Ramos (cell line): ENCODE results near the gene IP6K3.

Experiments used
- in situ Hi-C: fragments of 300-500 bp; cut with MboI; formaldehyde crosslinking; loops from one replicate; pipeline ENCODE4 v1.14.3; 2022; ENCODE audit warnings: low sequenced_read_pairs; ENCODE audit not compliant: unreplicated experiment

Gene IP6K3

DNA sequence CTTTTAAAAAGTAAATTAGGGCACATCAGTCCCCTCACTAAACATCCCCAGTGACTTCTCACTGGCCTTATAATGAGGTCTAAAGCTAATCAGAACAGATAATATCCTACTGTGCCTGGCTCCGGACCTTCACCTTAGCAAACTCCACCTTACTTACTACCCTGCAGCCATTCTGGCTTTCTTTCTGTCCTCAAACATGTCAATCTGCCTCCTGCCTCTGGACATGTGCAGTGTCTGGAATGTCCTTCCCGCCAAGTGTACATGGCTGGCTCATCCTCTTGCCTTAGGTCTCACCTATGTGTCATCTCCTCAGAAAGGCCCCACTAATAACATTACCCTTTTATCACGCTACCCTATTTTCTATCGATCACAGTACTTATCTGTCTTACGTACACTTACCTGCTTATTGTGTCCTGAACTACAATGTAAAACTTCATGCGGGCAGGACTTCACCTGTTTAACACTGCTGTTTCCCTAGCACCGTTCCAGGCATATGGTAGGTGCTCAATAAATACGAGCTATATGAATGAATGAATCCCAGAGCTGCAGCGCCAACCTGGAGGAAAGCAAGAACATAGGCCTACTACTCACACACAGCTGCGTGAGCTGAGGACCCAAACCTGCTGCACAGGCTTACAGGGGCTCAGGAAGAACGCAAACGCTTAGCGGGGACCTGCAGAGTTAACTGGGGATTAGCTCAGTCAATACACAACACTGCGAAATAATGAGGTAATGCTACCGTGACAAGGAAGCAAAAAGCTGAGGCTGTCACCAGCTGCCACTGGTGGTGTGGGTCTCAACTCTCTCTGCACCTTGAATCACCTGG, 36.2 kb downstream of the IP6K3 start:
- in situ Hi-C loops: no loop called here

DNA sequence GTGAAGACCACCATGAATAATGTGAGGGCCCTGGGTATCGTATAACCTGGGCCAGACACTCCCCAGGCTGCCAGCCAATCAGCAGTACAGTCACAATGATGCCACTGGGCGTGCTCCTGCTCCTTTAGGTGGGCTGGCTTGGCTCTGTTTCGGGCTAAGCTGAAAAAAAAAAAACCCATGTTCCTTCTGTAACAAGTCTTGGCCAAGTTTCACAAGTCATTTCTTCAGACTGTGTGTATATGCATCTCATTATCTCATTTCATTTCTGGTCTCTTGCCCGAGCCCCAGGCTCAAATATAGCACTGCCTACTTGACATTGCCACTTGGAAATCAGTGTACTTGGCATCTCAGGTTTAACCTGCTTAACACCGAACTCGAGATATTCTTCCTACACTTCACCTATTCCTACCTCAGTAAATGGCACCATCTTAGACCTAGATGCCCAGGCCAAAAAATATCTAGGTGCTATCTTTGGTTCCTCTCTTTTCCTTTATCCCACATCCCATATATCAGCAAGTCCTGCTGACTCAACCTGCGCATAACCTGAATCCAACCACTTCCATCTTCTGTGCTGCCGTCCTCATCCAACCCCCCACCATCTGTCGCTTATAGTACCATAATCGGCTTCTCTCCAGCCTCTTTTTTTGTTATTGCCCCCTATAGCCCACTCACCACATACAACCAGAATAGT, 37.0 kb downstream of the IP6K3 start:
- in situ Hi-C loops: no loop called here

DNA sequence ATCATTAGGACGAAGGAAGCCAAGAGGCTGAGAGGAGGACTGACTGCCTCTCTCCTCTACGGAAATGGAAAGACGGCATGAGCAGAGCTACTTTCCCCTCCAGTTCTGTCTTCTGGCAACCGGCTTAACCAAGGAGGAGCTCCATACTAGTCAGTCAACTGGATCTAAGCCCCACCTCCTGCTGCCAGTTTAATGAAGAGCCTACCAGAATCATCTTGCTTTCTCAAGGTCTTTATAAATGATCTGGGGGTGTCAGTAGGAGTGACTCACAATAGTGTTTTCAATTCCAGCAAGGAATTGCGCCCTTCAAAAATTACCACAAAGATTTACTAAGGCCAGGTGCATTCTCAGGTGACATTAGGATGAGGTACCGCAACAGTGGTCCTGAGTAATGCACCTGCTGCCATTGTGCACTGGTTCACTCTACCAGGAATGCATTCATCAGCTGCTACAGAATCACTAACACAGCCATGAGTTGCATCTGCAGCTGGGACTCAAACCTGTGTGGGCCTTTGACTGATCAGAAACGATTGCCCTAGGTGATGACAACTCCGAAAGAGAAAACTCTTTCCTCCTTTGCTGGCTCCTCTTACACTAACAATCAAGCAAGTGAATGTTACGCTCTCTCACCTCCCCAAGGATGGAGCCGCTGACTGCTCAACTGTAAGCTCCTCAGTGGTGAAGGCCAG, 38.0 kb downstream of the IP6K3 start:
- in situ Hi-C loops: no loop called here

DNA sequence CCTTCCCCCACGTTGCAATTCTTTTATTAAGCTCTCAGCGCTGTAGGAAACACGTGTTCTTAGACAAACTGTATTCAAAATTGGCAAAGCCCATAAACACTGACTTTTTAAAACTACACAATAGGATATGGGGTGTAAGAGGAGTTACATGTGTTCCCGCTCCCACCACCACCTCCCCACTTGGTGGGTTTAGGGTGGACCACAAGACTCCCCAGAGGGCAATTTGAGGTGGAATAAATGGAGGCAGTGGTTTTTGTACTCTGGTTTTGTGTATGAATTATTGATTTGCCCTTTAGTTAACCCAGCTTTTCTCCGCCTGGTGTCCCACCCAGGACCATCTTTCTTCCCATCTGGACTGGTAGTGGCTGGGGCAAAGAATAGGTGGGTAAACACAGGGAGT, 38.9 kb downstream of the IP6K3 start:
- in situ Hi-C loops: no loop called here

DNA sequence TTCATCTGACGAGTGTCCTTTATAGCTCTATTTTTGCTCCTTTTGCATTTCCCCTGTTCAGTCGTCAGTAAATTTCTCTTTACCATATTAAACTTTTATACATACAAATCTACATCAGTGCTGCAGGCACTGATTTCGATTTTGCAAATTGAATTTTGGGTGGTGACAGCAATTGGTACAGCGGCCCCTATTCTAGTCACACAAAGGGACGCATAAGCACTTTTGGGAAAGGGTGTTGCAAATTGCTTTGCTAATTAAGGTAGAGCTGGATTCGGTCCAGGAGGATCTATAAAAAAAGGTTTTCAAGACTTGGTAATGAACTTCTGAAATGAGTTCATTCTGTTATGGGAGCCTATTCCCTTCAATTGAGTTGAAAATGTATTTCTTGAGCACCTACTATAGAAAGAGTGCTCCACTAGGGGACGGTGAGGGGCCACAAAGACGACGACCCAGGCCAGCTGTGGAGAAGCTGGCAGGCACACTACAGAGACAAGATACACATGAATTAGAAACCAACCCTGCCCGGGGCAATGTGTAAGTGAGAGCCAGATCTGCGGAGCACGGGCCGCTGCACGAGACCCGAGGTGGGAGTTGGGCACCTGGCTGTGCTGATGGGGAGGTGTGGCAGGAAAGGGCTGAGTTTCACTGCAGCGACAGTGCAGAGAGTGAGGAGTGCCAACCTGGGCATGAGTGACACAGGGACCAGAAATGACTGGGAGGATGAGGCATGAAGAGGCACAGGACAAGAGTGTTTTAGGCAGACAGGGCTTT, 40.6 kb downstream of the IP6K3 start:
- in situ Hi-C loops: no loop called here

DNA sequence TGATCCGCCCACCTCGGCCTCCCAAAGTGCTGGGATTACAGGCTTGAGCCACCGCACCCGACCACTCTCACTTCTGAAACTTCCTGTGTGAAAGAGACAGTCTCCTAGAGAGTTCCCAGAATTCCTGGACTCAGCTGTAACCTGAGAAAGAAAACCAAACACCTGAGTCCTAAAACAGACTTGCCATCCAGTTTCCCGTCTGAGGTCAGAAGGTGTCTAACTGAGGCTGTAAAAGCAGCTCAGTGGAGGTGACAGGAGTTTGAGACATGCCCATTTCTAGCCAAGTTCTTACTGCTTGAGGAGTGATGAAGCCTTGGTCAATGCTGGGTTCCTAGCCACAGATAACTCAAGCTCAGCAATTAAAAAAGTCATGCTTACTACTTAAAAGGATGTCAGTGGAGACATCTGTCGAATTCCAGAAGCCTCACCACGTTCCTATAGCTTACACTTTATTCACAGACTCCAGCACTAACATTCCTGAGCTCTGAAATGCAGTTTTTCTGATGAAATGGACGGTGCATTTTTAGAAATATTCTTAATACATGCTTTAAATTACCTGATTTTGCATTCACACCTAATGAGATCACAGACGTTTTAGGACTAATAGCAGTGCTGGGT, 41.3 kb downstream of the IP6K3 start:
- in situ Hi-C loops: no loop called here

DNA sequence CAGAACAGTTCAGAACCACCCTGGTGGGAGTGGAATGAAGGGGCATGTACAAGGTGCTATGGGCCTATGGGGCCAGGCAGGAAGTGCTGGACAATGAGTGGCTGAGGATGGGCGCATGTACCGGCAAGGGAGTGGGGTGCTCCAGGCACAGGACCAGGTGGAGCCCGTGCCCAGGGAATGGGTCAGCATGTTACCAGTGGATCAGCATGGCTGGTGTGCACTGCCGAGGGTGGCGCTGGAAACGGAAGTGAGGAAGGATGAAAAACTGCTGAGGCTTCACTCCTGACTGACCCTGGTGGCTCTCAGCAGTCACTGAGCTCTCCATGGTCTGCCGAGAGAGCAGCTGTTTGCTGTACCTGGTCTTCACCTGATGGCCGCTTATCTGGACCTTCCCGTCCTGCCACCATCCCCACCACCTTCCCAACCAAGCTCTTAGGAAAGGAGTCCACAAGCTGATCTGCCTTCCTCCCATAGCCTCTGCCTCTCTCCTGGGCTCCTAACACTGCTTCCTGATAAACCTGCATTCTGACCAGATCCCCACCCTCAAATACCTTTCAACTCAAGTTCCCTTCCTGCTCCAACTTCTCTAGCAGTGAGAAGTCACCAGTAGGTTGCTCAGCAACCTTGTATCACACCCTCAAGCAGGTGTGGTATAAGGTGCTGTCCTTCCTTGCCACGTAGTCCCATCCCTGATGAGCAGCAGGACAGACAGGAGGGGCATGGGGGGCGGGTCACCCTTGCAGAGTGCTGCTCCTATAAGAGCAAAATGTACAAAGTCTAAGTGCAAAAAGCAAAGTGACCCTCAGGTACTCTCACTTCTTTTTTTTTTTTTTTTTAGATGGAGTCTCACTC, 42.3 kb downstream of the IP6K3 start:
- in situ Hi-C loops: loop anchor here (5.0 kb wide), 1 partner anchor 117 kb away; no protein-coding TSS in a partner anchor

DNA sequence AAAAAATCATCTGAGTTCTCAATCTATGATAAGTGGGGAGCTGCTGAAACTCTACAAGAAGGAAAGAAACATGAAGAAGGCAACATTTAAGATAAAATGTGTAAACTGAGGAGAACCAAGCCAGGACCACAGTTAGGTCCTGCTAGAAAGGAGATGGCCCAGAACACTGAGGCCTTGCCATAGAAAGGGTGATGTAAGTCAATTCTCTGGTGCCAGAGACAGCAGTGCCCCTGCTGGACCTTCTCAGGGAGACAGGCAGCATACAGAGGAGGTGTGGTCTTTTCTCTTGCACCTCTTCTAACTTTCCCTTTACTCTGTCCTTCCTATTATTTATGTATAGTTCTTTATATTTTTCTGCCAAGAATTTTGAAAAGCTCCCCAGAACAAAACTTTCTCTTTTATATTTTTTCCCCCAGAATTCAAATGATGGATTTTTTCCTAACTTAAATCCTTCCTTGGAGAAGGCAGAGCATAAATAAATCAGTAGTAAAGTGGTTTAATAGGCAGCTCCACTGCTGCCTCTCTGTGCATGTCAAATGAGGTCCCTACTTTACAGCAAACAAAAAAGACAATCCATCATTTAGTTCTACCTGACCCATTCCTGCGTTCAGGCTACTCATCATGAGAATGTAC, 44.2 kb downstream of the IP6K3 start:
- in situ Hi-C loops: loop anchor here (5.0 kb wide), 1 partner anchor 115 kb away; no protein-coding TSS in a partner anchor

DNA sequence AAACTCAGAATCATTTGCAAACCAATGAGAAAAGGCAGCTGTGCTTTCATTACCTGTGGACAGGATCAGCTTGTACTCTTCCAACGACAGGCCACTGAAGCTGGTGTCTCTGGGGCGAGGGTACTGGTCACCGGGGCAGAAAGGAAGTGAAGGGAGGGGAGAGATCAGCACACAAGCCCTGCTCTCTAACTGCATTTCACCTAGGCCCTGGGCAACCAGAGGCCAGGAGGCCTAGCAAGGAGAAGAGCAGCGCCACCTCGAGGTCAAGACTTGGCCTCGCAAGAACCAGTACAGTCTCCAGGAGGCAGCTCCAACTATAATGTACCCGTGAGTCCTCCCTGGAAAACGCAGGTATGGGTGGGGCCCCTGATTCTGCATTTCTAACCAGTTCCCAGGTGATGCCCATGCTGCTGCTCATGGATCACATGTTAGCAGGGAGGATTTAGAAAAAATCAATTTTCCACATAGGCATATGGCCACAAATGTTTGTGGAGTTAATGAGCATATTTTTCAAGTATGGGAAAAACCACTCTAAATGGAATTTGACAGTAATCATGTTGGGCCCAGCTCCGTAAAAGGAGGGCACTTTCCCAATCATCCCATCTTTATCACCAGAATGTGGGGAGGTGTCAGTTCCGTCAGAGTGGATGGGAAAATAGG, 46.2 kb downstream of the IP6K3 start:
- in situ Hi-C loops: loop anchor here (5.0 kb wide), 1 partner anchor 113 kb away; no protein-coding TSS in a partner anchor

DNA sequence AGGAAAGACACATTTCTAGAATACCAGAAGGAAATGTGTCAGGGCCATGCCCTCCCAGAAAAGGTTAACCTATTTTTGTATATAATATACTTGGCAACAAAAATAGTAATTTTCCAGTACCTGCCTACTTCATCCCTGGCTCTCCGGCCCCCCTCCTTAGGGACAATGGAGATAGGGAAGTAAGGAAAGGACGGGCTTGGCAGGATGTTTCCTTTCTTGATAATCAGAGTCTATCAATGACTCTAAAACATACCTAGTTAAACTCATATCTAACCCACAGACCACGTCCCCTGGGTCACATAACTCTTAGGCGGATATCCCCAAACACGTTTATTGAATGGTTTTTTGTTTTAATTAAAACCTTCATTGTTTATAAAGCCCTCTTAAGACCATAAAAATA, 47.0 kb downstream of the IP6K3 start:
- in situ Hi-C loops: loop anchor here (5.0 kb wide), 1 partner anchor 112 kb away; no protein-coding TSS in a partner anchor

DNA sequence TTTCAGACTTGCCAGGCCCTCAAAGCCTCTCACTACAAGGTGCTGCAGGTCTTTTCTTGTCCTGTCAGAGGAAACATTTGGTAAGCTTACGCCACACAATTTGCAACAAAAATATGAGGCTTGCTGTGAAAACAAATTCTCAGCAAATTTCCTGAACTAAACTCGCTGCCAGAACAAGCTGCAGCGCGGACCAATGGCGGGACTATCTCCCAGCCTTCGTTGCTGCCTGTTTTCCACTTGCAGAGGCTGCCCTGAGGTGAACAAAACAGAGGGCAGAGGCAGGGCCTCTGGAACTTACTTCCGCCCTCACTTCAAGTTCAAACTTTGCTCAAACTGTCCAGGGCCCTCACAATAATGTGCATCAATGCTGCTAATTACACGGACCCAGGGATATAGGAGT, 47.6 kb downstream of the IP6K3 start:
- in situ Hi-C loops: no loop called here

DNA sequence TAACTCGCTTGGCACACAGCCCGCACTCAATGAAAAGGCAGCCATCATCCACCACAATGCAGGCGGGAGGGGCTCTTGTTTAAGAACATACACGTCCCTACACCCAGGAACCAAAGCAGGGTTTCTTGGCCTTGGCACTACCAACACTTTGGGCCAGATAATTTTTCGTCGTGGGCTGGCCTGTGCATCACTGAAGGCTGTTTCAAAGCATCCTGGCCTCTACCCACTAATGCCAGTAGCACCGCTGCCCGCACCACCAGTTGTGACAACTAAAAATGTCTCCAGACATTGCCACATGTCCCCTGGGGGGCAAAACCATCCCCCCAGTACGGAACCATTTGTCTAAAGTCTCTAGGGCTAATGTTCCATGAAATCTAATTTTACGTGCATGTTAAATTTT, 48.2 kb downstream of the IP6K3 start:
- in situ Hi-C loops: no loop called here

DNA sequence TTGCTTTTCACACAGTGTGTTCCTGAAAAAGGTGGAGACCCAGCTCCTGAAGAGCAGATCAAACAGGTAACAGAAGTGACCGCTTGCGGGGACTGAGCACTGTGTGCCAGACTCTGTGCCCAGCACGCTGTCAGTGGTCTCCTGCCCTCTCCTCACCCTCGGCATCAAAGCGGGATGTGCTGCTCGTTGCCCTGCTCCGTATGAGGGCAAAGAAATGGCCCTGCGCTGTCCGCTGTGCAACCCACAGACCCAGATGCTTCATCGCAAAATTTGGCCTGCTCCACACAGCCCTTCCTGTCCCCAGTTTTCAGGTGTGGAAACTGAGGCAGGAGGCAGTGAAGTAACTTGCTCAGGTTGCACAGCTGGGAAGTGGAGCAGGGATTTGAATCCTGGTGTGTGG, 48.9 kb downstream of the IP6K3 start:
- in situ Hi-C loops: no loop called here

DNA sequence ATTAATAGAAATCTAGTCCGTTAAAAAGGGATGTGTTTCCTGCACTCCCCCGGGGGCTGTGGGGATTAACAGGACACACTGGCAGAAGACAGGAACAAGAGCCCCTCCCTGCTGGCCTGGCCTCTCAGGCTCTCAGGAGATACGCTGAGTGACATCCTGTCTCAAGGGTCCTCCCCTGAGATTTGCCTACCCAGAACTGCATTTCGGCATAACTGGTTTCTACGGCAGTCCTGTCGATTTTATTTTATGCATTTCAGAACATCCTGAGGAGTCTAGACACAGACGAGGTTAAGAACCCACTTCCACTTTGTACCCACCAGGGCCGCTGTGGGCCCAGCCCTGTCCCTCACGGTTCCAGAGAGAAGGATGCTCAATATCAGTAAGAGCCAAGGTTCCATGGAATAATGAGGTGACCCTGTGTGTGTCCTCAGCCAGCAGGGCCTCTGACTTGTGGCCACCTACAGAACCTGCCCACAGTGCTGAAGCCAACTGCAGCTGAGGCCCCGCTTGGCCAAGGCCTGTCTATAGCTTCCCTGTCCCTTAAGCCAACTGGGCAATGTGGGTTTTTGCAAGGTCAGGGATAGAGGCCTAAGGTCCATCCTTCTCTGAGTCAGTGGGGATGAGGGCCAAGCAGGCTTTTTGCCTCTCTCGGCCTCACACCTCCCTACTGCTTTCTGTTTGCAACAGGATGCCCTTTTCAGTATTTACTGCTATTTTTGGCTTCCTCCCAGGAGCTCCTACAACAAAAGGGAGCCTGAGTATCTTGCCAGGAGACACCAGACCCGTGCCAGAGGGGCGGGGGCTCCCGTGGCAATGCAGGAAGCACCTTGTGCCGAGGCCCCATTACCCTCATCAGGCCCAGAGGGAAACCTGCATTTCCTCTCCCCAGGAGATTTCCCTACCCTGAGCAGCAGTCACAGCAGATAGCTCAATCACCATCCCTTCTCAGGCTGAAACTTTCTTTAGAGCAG, 49.9 kb downstream of the IP6K3 start:
- in situ Hi-C loops: no loop called here

DNA sequence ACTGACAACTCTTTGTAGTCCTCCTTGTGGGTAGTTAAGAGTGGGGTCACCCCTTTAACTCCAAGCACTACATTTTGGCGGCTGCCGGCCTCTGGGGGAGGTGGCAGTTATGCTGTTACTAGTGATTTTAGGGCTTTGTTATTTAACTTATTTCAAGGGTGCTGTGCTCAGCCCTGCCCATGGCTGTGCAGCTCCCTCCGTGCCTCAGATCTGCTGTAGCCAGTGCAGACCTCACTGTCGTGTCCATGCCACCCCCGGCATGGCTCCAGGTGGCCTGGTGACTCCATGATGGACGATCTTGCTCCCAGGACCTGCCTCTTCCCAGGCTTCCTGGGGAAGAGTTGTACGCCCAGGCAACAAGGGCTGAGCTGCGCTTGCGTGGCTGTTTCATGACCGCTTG, 50.6 kb downstream of the IP6K3 start:
- in situ Hi-C loops: no loop called here

DNA sequence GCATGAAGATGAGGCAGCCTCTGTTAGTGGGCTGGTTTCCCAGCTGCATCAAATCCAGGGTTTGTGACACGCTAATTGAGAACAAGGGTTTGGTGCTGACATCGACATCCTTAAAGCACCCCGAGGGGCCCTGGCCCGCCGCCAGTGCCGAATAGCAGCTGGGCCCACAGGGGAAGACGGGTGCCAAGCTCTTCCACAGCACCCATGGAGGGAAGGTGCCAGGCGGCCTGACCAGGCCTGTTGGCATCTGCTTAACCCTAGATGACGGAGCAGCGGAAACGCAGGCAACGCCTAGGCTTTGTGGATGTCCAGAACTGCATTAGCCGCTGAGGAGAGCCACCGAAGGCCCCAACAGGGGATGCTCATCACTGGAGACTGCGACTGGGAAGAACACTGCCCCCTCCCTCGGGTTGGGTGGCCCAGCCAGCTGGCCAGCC, 51.2 kb downstream of the IP6K3 start:
- in situ Hi-C loops: no loop called here

DNA sequence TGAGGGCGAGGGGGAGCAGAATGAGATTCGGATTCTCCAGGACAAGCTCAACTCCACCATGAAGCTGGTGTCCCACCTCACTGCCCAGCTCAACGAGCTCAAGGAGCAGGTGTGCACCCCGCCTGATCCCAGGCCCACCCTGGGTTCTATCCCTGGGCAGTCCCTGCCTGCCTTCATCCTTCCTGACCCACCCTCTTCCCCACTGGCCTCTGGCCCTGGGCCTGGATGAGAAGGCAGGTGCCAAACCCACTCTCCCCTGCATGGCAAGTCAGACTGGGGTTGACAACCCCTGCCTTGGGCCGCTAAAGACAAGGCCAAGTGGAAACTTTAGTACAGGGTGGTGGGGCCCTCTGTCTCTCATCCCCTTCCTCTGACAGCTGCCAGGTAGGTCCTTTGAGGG, 51.7 kb downstream of the IP6K3 start:
- in situ Hi-C loops: no loop called here
